ENCODE measurements around the gene GRID2.

DNA sequence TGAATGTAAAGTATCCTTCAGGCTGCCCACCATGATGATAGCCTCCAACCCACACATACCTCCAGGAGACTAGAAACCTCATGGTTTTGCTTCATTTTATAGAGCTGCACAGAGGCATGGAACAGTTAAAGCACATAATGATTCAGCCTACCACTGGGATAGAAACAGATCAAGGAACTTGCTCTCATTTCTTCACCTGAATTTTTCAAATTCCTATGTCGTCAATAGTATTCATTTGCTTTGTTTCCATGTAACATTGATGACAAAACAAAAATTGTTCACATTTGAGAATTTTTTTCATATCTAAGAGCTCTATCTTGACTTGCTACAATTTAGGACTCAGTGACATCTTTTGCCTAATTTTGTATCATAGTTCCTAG lies 1473.3 kb downstream of the GRID2 start:
- TF ChIP-seq ZFP30 (CRISPR knock-in tag; IDR thresholded peaks at IDR 0.05) (no peak), ARNTL (CRISPR knock-in tag; IDR thresholded peaks at IDR 0.05; ENCODE audit: borderline replicate concordance, low read depth) (no peak), RARB (CRISPR knock-in tag; IDR thresholded peaks at IDR 0.05) (no peak), ZFP3 (CRISPR knock-in tag; IDR thresholded peaks at IDR 0.05) (no peak), ISL1 (CRISPR knock-in tag; IDR thresholded peaks at IDR 0.05) (no peak)
- TF ChIP-seq, protein P1, sequence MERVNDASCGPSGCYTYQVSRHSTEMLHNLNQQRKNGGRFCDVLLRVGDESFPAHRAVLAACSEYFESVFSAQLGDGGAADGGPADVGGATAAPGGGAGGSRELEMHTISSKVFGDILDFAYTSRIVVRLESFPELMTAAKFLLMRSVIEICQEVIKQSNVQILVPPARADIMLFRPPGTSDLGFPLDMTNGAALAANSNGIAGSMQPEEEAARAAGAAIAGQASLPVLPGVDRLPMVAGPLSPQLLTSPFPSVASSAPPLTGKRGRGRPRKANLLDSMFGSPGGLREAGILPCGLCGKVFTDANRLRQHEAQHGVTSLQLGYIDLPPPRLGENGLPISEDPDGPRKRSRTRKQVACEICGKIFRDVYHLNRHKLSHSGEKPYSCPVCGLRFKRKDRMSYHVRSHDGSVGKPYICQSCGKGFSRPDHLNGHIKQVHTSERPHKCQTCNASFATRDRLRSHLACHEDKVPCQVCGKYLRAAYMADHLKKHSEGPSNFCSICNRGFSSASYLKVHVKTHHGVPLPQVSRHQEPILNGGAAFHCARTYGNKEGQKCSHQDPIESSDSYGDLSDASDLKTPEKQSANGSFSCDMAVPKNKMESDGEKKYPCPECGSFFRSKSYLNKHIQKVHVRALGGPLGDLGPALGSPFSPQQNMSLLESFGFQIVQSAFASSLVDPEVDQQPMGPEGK (CRISPR knock-in tag; IDR thresholded peaks at IDR 0.05; ENCODE audit: borderline replicate concordance), result no peak
- TF ChIP-seq, protein P2, sequence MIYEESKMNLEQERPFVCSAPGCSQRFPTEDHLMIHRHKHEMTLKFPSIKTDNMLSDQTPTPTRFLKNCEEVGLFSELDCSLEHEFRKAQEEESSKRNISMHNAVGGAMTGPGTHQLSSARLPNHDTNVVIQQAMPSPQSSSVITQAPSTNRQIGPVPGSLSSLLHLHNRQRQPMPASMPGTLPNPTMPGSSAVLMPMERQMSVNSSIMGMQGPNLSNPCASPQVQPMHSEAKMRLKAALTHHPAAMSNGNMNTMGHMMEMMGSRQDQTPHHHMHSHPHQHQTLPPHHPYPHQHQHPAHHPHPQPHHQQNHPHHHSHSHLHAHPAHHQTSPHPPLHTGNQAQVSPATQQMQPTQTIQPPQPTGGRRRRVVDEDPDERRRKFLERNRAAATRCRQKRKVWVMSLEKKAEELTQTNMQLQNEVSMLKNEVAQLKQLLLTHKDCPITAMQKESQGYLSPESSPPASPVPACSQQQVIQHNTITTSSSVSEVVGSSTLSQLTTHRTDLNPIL (CRISPR knock-in tag; IDR thresholded peaks at IDR 0.05; ENCODE audit: low read depth), result no peak
- TF ChIP-seq, protein P3, sequence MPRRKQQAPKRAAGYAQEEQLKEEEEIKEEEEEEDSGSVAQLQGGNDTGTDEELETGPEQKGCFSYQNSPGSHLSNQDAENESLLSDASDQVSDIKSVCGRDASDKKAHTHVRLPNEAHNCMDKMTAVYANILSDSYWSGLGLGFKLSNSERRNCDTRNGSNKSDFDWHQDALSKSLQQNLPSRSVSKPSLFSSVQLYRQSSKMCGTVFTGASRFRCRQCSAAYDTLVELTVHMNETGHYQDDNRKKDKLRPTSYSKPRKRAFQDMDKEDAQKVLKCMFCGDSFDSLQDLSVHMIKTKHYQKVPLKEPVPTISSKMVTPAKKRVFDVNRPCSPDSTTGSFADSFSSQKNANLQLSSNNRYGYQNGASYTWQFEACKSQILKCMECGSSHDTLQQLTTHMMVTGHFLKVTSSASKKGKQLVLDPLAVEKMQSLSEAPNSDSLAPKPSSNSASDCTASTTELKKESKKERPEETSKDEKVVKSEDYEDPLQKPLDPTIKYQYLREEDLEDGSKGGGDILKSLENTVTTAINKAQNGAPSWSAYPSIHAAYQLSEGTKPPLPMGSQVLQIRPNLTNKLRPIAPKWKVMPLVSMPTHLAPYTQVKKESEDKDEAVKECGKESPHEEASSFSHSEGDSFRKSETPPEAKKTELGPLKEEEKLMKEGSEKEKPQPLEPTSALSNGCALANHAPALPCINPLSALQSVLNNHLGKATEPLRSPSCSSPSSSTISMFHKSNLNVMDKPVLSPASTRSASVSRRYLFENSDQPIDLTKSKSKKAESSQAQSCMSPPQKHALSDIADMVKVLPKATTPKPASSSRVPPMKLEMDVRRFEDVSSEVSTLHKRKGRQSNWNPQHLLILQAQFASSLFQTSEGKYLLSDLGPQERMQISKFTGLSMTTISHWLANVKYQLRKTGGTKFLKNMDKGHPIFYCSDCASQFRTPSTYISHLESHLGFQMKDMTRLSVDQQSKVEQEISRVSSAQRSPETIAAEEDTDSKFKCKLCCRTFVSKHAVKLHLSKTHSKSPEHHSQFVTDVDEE (CRISPR knock-in tag; IDR thresholded peaks at IDR 0.05), result no peak
- TF ChIP-seq, protein P4, sequence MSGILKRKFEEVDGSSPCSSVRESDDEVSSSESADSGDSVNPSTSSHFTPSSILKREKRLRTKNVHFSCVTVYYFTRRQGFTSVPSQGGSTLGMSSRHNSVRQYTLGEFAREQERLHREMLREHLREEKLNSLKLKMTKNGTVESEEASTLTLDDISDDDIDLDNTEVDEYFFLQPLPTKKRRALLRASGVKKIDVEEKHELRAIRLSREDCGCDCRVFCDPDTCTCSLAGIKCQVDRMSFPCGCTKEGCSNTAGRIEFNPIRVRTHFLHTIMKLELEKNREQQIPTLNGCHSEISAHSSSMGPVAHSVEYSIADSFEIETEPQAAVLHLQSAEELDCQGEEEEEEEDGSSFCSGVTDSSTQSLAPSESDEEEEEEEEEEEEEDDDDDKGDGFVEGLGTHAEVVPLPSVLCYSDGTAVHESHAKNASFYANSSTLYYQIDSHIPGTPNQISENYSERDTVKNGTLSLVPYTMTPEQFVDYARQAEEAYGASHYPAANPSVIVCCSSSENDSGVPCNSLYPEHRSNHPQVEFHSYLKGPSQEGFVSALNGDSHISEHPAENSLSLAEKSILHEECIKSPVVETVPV (CRISPR knock-in tag; IDR thresholded peaks at IDR 0.05), result no peak
- TF ChIP-seq, protein P5, sequence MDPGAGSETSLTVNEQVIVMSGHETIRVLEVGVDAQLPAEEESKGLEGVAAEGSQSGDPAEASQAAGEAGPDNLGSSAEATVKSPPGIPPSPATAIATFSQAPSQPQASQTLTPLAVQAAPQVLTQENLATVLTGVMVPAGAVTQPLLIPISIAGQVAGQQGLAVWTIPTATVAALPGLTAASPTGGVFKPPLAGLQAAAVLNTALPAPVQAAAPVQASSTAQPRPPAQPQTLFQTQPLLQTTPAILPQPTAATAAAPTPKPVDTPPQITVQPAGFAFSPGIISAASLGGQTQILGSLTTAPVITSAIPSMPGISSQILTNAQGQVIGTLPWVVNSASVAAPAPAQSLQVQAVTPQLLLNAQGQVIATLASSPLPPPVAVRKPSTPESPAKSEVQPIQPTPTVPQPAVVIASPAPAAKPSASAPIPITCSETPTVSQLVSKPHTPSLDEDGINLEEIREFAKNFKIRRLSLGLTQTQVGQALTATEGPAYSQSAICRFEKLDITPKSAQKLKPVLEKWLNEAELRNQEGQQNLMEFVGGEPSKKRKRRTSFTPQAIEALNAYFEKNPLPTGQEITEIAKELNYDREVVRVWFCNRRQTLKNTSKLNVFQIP (CRISPR knock-in tag; IDR thresholded peaks at IDR 0.05; ENCODE audit: borderline replicate concordance, low read depth), result no peak

Measured in SK-N-SH treated with all-trans-retinoic acid at 6 μM for 48 hours (cell line).